GM18951 (cell line): ENCODE data around the gene ACTMAP.
"Not testable (repeated sequence)": the region's sequence is repeated elsewhere in the genome, so short reads cannot be mapped to it uniquely, and the experiment has no call there.

Source experiments
- POLR2A ChIP-seq: IDR thresholded peaks from 4 replicates; pipeline ENCODE4 v1.6.1; 2011; ENCODE audit warnings: mild to moderate bottlenecking; ENCODE audit not compliant: insufficient read length, insufficient read depth; ENCODE audit errors: extremely low read depth
- in situ Hi-C: fragments of 300-500 bp; cut with MboI; formaldehyde crosslinking; loops from one replicate; pipeline ENCODE4 v1.12.0; 2022; ENCODE audit warnings: low sequenced_read_pairs, mixed read lengths, inconsistent platforms; ENCODE audit not compliant: unreplicated experiment

The ACTMAP gene

GRCh38 chr19:40733149-40733548, 17.1 kb downstream of the ACTMAP start:
- TF ChIP-seq POLR2A: no peak
- in situ Hi-C loops: no loop called here

- in situ Hi-C loops: not testable (repeated sequence)
These were observed 18.0 kb downstream of the ACTMAP start for GRCh38 chr19:40732304-40732703.

- in situ Hi-C loops: not testable (repeated sequence)
These were observed 20.2 kb downstream of the ACTMAP start for GRCh38 chr19:40730065-40730464.

GRCh38 chr19:40726279-40726678, 24.0 kb downstream of the ACTMAP start:
- in situ Hi-C loops: no loop called here
- no peak for TF ChIP-seq POLR2A

GRCh38 chr19:40724855-40725254, 25.4 kb downstream of the ACTMAP start:
- no peak for TF ChIP-seq POLR2A
- in situ Hi-C loops: no loop called here

- in situ Hi-C loops: no loop called here
- no peak for TF ChIP-seq POLR2A
These were observed 26.0 kb downstream of the ACTMAP start for GRCh38 chr19:40724315-40724714.

- in situ Hi-C loops: no loop called here
- TF ChIP-seq POLR2A: no peak
These were observed 26.5 kb downstream of the ACTMAP start for GRCh38 chr19:40723661-40724254.

- TF ChIP-seq POLR2A: no peak
- in situ Hi-C loops: no loop called here
These were observed 28.2 kb downstream of the ACTMAP start for GRCh38 chr19:40721936-40722661.

- no peak for TF ChIP-seq POLR2A
- in situ Hi-C loops: no loop called here
These were observed 29.2 kb downstream of the ACTMAP start for GRCh38 chr19:40721140-40721486.

GRCh38 chr19:40719414-40719894, 30.8 kb downstream of the ACTMAP start:
- no peak for TF ChIP-seq POLR2A
- in situ Hi-C loops: no loop called here

- in situ Hi-C loops: no loop called here
These were observed 31.4 kb downstream of the ACTMAP start for GRCh38 chr19:40718774-40719391.

GRCh38 chr19:40717880-40718773, 32.1 kb downstream of the ACTMAP start:
- TF ChIP-seq POLR2A: no peak

More at GRCh38 chr19:40718774-40719391, 31.4 kb downstream of the ACTMAP start:
- peak; percentile 42 for TF ChIP-seq POLR2A

GRCh38 chr19:40717325-40717879, 32.9 kb downstream of the ACTMAP start:
- no peak for TF ChIP-seq POLR2A
- in situ Hi-C loops: no loop called here

More at GRCh38 chr19:40717880-40718773, 32.1 kb downstream of the ACTMAP start:
- in situ Hi-C loops: no loop called here
